ENCODE data around the gene ANXA5. TPM values are rescaled to one million over a fixed set of nuclear protein-coding genes. Genes with fewer than 3 reads are reported as not detected.

ANXA5 gene
- polyA plus RNA-seq, 1 of the 3 experiments (the other 2 are of a cell fraction) = 379 TPM

GRCh38 chr4:121742794-121743193, 46.0 kb upstream of the ANXA5 start:
- H3K9me3 ChIP-seq = no peaks in the 10 kb centered on the region
- TF ChIP-seq TAF1 (IDR thresholded peaks at IDR 0.05; ENCODE audit: borderline replicate concordance, low read depth, low read length) (no peak), NFIC (IDR thresholded peaks at IDR 0.05; ENCODE audit: borderline replicate concordance) (no peak), EP300 (IDR thresholded peaks at IDR 0.05; ENCODE audit: borderline replicate concordance in 1 of 2, low read depth in 1 of 2, low read length in 1 of 2) (no peak), GATA2 (CRISPR knock-in tag; IDR thresholded peaks at IDR 0.05) (no peak), CTCF (IDR thresholded peaks at IDR 0.05) (no peak)
- TF ChIP-seq, protein P1, sequence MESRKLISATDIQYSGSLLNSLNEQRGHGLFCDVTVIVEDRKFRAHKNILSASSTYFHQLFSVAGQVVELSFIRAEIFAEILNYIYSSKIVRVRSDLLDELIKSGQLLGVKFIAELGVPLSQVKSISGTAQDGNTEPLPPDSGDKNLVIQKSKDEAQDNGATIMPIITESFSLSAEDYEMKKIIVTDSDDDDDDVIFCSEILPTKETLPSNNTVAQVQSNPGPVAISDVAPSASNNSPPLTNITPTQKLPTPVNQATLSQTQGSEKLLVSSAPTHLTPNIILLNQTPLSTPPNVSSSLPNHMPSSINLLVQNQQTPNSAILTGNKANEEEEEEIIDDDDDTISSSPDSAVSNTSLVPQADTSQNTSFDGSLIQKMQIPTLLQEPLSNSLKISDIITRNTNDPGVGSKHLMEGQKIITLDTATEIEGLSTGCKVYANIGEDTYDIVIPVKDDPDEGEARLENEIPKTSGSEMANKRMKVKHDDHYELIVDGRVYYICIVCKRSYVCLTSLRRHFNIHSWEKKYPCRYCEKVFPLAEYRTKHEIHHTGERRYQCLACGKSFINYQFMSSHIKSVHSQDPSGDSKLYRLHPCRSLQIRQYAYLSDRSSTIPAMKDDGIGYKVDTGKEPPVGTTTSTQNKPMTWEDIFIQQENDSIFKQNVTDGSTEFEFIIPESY (IDR thresholded peaks at IDR 0.05; ENCODE audit: borderline replicate concordance, low read depth) = no peak
- no peak overlapping the region for H3K4me2 ChIP-seq
- WGBS (ENCODE audit: low lambda C conversion rate) = 46% methylated on average over 3 of the region's 3 CpGs
- no peak overlapping the region for H3K4me3 ChIP-seq (ENCODE audit: low read depth in 2 of 2, low read length in 1 of 2)
- no peaks in the 10 kb centered on the region for H3K36me3 ChIP-seq (replicated peaks in 1 of 2; ENCODE audit: control insufficient read depth in 1 of 2, insufficient read depth in 2 of 2, low read length in 1 of 2)
- no peak overlapping the region for H3K27ac ChIP-seq (ENCODE audit: low read depth in 2 of 2, low read length in 1 of 2)
- peaks cover 0 to 2% of the 10 kb centered on the region in 2 experiments; a peak in 2 of 4 replicates for H3K4me1 ChIP-seq (ENCODE audit: control insufficient read depth in 1 of 2, insufficient read depth in 2 of 2, low read depth in 1 of 2, low read length in 1 of 2)
- CTCF ChIA-PET = interaction anchor here (1.0 to 1.2 kb wide), 2 partner anchors 8 to 372 kb away, joined by 3 to 4 read pairs; no protein-coding TSS in a partner anchor
- H3K9me2 ChIP-seq = no peaks in the 10 kb centered on the region
- H4K20me1 ChIP-seq (ENCODE audit: insufficient read depth) = no peaks in the 10 kb centered on the region
- H3F3A ChIP-seq (replicated peaks; ENCODE audit: insufficient read depth) = no peaks in the 10 kb centered on the region
- no peak overlapping the region for H3K9ac ChIP-seq
- DNase-seq = no peak
- H3K79me2 ChIP-seq (ENCODE audit: insufficient read depth) = no peaks in the 10 kb centered on the region
- H3K27me3 ChIP-seq (ENCODE audit: insufficient read depth) = no peaks in the 10 kb centered on the region
- POLR2A ChIA-PET = no interaction called here
- H2AFZ ChIP-seq (ENCODE audit: low read depth) = no peak overlapping the region

DNA sequence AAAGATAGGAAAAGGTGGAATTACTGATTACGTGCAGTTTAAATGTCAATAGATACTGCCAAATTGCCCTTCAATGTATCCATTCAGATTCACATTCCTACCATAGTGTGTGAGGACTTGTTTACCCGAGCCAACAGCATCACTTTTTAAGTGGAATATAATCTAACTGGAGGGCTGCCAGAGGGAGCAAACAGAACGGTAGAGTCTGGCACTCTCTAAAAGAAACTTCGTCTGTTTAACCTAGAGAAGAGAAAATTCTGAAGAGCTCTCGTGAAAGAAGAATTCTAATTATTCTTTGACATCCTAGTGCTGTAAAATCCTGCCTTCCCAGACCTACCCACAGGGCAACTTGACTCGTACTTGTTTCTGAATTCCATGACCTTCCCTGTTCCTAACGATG, 45.0 kb upstream of the ANXA5 start:
- peak overlapping the region; percentile 86 for H2AFZ ChIP-seq (ENCODE audit: low read depth)
- TF ChIP-seq NRF1 (IDR thresholded peaks at IDR 0.05; ENCODE audit: low read depth, low read length) (no peak), GATA2 (CRISPR knock-in tag; IDR thresholded peaks at IDR 0.05) (no peak), TEAD4 (IDR thresholded peaks at IDR 0.05; ENCODE audit: borderline replicate concordance, insufficient read depth) (no peak), RFX5 (IDR thresholded peaks at IDR 0.05; ENCODE audit: low read length) (no peak), MEF2A (IDR thresholded peaks at IDR 0.05; ENCODE audit: borderline replicate concordance, low read depth) (no peak), CHD2 (IDR thresholded peaks at IDR 0.05; ENCODE audit: low read length, partially characterized antibody) (no peak), YY1 (IDR thresholded peaks at IDR 0.05; ENCODE audit: low read depth) (no peak), NFIC (IDR thresholded peaks at IDR 0.05; ENCODE audit: borderline replicate concordance) (no peak), TAF1 (IDR thresholded peaks at IDR 0.05; ENCODE audit: borderline replicate concordance, low read depth, low read length) (no peak), RAD21 (IDR thresholded peaks at IDR 0.05; ENCODE audit: low read length) (no peak)
- TF ChIP-seq, protein P2, sequence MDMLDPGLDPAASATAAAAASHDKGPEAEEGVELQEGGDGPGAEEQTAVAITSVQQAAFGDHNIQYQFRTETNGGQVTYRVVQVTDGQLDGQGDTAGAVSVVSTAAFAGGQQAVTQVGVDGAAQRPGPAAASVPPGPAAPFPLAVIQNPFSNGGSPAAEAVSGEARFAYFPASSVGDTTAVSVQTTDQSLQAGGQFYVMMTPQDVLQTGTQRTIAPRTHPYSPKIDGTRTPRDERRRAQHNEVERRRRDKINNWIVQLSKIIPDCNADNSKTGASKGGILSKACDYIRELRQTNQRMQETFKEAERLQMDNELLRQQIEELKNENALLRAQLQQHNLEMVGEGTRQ (IDR thresholded peaks at IDR 0.05; ENCODE audit: borderline replicate concordance, low read depth, low read length) = no peak
- TF ChIP-seq, protein P1 (IDR thresholded peaks at IDR 0.05; ENCODE audit: borderline replicate concordance, low read depth) = no peak
- ChIA-PET CTCF (interaction anchor here (1.2 kb wide), 1 partner anchor 371 kb away, joined by 4 read pairs; no protein-coding TSS in a partner anchor), POLR2A (no interaction called here)
- DNase-seq = no peak
- no peaks in the 10 kb centered on the region for H3K36me3 ChIP-seq (replicated peaks in 1 of 2; ENCODE audit: control insufficient read depth in 1 of 2, insufficient read depth in 2 of 2, low read length in 1 of 2)
- no peaks in the 10 kb centered on the region for H3K27me3 ChIP-seq (ENCODE audit: insufficient read depth)
- H3F3A ChIP-seq (replicated peaks; ENCODE audit: insufficient read depth) = no peaks in the 10 kb centered on the region
- no peaks in the 10 kb centered on the region for H4K20me1 ChIP-seq (ENCODE audit: insufficient read depth)
- H3K4me3 ChIP-seq (ENCODE audit: low read depth in 2 of 2, low read length in 1 of 2) = no peak overlapping the region
- peaks cover 0 to 2% of the 10 kb centered on the region in 2 experiments; a peak in 2 of 4 replicates for H3K4me1 ChIP-seq (ENCODE audit: control insufficient read depth in 1 of 2, insufficient read depth in 2 of 2, low read depth in 1 of 2, low read length in 1 of 2)
- H3K9ac ChIP-seq = no peak overlapping the region
- no peaks in the 10 kb centered on the region for H3K79me2 ChIP-seq (ENCODE audit: insufficient read depth)
- H3K27ac ChIP-seq (ENCODE audit: low read depth in 2 of 2, low read length in 1 of 2) = no peak overlapping the region
- no peaks in the 10 kb centered on the region for H3K9me2 ChIP-seq
- no peak overlapping the region for H3K4me2 ChIP-seq
- H3K9me3 ChIP-seq = no peaks in the 10 kb centered on the region
- 35% methylated on average over 7 of the region's 7 CpGs for WGBS (ENCODE audit: low lambda C conversion rate)
